Activated CD4-positive, CD25-positive, alpha-beta regulatory T cell (primary cell): ENCODE measurements around the gene SIN3A.
"Not testable (repeated sequence)": the region's sequence is repeated elsewhere in the genome, so short reads cannot be mapped to it uniquely, and the experiment has no call there.

Source experiments
- DNase-seq, 4 experiments: peaks; one replicate each; lab custom pipeline; 2025; lab: John Stamatoyannopoulos, UW

Gene SIN3A

DNA sequence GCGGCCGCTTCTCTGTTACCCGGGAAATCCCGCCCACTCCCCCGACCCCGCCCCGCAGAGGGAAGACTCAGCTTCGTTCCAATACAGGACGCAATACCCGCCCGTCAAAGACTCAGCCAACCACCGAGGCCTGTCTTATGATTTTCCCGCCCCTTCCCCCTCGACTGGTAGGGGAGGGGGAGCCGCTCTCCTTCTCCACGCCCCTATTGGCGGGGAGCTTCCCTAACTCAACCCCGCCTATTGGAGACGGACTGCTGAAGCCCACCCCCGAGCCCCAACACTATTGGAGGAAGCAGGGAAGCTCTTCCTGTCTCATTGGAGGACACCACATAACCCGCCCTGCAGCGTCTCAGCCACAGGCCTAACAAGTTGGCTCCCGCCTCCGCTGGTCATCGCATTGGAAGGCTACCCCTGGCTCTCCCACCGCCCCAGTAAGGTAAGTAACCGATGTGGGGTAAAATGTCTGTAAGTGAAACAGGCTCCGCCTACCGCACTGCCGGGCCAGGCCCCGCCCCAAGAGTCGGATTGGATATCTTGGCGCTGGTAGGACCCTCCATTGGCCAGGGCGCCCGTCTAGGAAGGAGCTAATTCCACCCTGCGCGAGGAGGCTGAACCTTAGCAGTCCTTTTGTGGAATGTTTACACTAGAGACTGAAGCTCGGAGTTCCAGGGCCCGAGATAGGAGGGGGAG is at the start of gene SIN3A:
SIN3A (minus strand) TSS at position 17 of the 690 bp plus-strand sequence. CDS start 21,315 bp downstream, outside the sequence.
- peak; percentile 97 to 98 (median 98) for DNase-seq

DNA sequence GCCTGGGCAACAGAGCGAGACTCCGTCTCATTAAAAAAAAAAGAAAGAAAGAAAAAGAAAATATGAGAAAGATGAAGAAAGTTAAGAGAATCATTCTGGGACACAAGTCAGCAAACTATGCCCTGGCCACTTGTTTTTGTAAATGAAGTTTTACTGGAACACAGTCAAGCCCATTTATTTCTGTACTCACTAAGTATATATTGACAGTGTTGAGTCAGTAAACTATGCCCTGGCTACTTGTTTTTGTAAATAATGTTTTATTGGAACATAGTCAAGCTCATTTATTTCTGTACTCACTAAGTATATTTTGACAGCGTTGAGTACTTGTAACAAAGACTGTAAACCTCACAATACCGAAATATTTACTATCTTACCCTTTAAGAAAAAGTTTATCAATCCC is 42.2 kb upstream of the SIN3A start:
- no peak for DNase-seq

DNA sequence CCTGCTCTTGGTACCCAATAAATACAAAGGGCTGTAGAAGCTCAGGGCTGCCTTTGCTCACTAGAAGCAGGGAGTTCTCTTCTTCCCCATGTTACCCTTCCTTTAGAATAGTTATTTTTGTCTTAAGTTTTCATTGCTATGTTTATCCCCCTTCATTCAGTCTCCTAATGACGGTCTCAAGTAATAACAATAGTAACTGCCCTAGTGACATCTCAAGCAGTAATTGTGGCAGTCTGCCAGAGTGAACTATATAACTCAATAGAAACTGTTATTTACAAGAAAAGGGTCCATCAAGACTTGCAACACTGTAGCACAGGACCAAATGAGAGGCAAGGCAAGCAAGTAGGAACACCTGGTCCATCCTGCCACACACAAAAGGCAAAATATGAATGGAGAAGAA is 32.5 kb upstream of the SIN3A start:
- no peak for DNase-seq

DNA sequence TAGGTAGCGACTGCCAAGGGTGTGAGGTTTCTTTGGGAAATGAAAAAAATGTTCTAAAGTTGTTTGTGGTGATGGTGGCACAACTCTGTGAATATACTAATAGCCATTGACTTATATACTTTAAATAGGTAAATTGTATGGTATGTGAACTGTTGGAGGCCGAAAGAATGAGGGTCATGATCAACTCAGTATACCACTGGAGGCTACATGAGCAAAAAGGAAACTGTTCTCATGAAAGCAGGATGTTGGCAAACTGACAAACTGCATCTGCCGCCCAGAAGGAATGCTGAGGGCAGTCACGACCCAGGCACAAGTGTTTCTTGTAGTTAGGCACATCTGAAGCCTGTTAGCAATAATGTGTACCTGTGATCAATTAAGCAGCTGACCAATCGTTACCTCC is 32.1 kb upstream of the SIN3A start:
- not testable (repeated sequence) for DNase-seq

DNA sequence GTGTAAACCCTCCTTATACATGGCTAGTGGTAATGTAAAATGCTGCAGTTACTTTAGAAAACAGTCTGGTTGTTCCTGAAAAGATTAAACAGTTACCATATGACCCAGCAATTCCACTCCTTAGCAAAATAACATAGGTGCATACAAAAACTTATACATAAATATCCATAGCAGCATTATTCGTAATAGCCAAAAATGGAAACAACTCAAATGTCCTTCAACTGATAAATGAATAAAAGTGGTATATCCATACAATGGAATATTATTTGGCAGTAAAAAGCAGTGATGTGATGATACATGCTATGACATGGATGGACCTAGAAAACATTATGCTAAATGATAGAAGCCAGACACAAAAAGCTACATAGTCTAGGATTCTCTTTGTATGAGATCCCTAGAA is 31.6 kb upstream of the SIN3A start:
- no peak for DNase-seq

DNA sequence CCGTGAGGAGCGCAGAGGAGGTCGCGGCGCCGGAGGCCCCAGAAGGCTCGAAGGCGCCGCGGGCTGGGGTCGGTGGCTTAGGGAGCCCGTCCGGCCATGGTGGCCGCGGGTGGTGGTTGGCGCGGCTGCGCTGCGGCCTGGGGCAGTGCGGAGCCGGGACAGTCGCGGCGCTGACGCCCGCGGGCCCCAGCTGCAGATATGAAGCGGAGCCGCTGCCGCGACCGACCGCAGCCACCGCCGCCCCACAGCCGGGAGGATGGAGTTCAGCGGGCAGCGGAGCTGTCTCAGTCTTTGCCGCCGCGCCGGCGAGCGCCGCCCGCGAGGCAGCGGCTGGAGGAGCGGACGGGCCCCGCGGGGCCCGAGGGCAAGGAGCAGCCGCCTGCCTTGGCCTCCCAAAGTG is 29.0 kb upstream of the SIN3A start:
- DNase-seq, result not testable (repeated sequence)

DNA sequence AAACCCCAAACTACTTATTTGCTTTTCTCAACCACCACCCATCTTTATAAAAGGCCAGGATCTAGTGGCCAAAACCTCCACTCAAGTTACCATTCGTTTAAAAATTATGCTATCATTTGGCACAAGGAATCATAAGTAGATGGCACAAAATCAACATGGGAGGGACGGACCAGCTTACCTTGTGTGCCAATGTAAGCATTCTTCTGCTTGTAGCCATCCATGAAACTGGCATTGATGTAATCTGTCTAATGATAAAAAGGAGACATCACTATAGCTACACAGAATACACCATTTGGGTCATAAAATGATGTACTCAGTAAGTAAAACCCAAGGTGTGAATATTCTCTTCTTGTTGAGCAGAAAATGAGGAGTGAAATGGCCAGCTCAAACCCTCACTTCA is 28.2 kb upstream of the SIN3A start:
- no peak for DNase-seq

DNA sequence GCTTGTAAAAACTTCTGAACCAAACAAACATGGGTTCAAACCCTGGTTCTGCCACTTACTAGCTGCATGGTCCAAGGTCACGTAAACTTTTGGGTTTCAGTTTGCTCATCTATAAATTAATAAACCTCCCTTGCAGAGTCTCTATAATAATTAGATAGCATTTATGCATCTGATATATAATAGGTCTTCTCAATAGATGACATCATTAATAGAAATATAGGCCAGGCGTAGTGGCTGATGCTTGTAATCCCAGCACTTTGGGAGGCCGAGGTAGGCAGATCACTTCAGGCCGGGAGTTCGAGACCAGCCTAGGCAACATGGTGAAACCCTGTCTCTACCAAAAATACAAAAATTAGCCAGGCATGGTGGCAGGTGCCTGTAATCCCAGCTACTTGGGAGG is 25.6 kb upstream of the SIN3A start:
- not testable (repeated sequence) for DNase-seq

DNA sequence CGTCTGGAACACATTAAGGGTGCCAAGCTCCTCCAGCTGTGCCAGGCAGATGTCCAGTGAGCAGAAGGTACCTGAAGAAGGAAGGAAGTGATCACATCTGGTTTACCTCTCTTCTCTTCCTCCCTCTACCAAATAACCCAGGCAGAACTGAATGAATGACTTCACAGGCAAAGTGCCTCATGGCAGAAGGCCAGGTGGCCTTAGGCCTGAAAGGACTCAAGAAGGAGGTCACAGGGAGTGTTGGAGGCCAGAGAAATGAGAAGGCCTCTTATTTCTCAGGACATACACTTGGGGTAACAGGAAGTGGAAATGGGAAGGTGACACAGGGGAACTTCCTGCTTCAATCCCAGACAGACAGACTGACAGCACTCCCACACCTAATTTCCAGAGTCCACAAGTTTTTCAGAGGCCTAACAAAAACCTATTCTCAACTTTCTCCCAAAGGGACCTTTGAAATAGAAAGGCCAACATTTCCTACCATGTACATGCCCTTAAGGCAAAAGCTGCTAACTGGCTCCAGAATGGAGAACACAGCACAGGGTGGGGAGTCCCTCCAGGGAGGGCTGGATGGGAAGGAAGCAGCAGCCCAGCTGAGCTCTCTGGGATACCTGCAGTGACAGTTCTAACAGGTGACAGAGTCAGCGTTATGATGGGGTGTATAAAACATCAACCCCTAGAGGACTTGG is 17.6 kb upstream of the SIN3A start:
- no peak for DNase-seq

DNA sequence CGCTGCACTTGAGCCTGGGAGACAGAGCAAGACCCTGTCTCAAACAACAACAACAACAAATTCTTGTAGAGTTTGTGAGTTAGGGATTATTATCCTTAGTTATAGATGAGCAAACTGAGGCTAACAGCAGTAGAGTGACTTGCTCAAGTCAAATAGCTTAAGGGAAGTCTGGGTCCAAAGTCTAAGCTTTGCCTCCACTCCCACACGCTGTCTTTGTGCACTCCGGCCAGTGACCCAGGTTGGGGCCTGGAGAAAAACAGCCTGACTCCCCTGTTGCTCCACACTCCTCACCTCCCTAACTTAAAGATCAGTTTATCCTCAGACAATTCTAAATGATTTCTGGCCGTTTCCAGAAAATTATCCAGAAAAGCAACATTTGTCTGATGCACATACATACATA is 9.2 kb upstream of the SIN3A start:
- DNase-seq, result no peak

DNA sequence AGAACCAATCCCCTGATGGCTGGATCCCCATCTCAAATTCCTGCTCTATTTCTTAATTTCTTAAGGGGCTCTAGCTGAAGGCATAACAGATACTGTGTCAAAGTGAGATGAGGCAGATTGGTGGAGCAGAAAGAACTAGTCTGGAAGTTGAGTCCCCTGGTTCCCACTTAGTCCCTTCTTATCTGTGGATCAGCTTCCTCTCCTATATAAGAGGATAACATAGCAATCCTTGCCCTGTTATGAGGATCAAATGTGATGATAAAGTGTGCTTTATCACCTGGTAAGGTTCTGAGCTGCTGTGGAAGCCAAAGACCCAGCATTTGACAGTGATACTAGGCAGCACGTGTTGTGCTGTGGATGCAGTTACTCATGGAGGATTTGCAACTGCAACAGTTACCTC is 8.1 kb upstream of the SIN3A start:
- no peak for DNase-seq

DNA sequence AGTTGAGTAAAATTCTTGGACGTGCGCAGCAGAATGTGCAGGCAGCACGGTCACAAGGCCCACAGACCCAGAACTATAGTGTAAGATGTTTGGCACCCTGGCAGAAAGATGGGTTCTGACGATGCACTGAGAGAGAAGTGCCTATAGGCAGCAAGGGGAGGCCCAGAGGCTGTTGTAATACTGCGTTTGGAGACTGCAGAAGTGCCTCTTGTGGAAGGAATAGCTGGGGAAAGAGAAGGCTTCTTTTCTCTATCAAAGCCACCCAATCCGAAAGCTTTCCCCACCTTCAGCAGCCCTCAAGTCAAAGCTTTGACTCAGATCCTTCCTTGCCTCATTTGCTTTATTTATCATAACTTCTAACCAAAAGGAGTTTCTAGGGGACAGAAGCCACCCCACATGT is 5.2 kb upstream of the SIN3A start:
- no peak for DNase-seq

DNA sequence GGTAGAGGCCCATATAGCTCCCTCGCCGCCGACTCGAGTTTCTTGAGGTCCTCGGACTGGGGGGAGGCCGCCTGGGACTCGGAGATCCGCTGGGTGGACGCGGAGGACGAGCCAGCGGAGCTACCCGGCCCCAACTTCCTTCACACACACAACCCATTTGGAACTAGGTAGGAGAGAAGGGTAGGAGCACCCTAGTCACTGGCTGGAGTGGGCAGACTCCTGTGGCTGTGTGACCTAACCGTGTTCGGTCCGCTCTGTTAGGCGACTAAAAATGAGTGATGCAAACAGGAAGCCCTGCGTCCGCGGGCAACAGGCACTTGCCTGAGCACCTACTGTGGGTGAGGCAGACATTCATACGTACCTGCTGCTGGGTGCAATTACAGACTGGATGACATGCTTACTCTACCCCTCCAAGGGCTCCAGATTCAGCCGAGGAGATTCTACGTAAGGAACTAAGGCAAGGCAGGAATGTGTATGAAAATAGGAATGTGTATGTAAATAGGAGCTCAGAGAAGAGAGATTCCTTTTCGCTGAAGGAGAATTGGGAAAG is 4.6 kb upstream of the SIN3A start:
- peak; percentile 30 to 34 (median 32) for DNase-seq

DNA sequence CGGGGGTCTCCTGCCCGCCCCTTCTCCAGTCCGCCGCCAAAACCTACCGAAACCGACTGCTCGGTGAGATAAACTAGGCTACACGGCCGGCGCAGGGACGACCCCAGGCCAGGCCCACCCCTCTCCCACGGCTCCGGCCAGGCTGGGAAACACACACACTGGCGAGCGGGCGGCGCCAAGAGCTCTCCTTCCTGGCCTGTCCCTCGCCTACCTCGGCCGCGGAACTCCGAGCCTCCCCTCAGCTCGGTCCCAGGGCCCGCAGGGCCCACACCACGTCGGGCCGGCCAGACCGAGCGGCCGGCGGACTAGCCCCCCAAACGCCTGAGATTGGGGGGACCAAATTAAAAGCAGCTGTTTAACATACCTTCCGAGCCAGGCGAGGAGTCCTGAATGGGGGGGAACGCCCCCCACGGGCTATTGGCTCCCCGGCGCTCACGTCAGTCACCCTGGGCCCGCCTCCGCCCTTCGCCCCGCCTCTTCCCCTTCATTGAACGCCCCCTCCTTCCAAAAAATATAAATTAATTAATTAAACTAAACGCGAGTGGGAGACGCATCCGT is 4.0 kb upstream of the SIN3A start:
- peak; percentile 73 to 80 (median 74) for DNase-seq

DNA sequence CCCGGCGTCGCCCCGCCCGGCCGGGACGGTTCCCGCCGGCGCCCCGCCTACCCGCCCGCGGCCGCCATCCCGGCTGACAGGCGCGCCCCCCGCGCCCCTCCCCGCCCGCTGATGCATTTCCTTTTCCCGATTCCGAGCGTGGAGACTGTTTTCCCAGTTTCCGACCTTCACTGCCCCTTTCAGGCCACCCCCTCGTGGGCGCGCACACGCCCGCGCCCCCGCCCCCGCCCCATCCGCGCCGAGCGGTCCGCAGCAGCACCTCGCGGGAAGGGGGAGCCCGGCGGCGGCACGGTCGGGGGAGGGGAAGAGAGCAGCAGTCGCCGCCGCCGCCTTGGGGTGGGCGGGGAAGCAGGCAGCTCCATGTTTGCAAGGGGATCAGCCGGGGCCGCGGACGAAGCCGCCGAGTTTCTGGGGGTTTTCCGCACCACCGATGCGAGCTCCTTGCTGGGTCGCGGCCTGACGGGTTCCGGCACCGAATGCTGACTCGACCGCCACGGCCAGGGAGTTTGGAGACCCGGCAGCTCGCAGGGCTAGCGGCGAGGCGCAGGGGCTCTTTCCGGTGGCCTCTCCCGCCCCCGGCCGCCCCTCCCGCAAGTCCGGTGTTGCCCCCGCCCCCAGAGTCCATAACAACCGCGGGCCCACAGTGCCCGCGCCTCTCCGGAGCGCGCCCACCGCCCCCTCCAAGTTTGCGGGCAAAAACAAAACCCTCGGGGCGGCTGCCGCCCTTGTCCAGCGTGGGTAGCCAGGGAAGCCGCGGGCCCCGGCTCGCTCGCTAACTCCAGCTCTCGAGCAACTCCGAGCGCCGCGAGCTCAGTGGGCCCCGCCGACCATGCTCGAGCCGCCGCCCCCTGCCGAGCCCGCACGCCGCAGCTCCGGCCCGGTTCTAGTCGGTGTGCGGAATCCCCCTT is 3.2 kb upstream of the SIN3A start:
- peak; percentile 51 to 74 (median 63) for DNase-seq

DNA sequence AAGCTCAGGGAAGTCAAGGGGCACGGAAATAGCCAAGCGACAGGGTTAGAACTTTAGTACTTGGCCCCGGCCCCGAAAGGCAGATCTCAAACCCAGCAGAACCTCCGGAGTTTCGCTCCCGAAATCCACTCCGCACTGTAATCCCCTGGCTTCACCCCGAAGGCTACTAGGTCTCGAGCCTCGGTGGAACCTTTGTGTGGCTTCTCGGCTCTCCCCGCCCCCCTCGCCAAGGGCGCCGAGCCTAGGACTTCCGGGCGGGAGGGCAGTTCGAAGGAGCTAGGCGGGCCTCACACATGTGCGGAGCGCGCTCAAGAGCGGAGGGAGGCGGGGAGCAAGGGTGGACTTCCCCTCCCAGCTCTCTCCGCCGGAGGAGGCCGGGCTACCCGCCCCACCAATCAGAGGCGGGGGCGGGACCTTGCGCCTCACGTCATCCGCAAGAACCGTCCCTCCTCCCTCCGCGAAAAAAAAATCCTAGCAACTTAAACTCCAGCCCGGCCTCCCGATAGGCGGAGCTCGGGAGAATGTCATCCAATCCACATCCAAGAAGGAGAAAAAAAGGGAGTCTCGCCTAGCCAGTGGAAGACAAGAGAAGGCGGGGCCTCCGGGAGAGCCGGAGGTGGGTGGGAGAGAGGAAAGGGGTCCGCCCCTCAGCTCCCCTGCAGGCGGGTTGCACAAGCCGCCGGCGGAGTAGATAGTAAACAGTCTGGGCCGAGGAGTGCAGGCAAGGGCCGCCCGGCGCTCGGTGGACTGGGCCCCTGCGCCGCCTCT is 2.4 kb upstream of the SIN3A start:
- DNase-seq, result peak; percentile 84 to 95 (median 92)

DNA sequence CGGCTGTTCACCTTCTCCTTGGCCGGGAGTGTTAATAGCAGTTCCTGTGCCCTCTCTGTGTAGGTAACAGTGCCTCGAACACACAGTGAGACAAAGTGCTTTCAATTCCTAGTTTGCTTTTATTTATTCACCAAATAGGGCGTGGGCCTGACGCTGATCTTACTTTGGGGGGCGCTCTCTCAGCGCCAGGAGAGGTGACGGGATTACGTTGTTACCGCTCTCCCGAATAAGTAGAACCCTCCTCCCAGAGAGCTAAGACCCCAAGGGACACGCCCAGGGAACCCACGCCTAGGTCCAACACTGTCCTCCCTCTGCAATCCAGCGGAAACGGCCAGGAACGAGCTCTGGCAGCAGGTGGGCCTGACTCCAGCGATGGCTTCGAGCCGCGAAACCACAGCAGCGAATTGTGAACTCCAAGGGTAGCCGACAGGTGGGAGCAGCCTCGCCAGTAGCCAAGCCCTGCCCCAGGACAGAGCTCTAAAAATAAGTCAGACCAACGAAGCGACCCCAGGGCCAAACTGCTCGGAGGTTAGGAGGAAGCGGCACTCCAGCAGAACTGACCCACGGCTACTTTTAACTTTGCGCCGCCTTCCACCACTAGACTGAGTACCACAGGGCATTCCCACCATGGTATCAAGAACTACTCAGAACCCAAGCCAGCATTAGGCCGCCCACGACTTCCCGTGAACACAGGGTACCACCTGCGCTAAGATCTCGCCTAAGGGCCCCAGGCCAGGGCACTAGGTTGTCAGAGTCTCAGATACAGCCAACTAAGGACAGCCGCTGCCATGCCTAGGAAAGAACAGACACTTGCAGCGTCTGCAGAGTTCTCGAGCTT is 1.6 kb upstream of the SIN3A start:
- peak; percentile 5 to 40 (median 23) for DNase-seq

DNA sequence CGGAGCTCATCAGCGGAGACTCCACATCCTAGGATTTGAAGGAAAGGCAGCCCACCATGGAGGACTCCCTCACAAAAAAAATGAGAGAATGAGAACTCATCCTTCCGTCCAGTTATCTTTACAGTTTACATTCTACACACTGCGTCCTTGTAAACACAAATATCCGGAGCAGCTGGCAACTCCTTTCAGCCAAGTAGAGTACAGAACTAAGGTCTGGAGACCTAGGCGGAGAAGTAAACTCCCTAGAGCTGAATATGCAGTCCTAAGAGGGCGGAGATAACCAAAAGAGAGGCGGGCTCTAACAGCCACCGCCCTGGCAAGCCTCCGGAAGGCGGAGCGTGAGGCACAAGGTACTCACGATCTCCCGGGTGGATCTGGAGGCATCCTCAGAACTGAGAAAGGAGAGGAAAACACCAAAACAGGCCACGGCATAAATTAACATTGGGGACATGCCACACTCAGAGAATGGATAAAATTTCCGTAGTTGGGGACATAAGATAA is 924 bp upstream of the SIN3A start:
- peak; percentile 28 to 60 (median 50) for DNase-seq

DNA sequence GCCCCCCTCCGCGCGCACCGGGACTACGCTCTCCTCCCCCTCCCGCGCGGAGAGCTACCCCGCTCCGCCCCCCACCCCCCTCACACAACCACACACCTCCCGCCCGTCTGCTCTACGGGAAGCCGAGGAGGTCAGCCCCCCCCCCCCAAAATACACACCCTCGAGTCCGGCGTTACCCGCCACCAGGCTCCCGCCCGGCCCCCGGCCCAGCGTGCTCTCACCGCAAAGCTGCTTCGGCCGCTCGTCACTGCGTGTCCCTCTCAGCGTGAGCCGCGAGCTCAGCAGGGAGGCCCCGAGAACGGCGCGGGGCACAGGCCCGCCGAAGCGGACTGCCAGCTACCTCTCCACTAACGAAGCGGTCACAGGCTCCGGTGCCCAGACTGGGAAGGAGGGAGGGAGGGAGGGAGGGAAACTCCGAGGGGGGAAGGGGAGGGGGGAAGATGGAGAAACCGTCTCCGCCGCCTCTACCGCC is 252 bp downstream of the SIN3A start:
- DNase-seq, result no peak
